Stromal cell of bone marrow (primary cell): Measurements from ENCODE around the gene EPYC.
A peak's percentile ranks its signal among the peaks of the same experiment; 100 is the strongest.

Experiments used
- DNase-seq: peaks from one replicate; pipeline ENCODE4 v3.0.0-alpha.2; 2012; ENCODE audit warnings: low read depth

Gene EPYC

DNA sequence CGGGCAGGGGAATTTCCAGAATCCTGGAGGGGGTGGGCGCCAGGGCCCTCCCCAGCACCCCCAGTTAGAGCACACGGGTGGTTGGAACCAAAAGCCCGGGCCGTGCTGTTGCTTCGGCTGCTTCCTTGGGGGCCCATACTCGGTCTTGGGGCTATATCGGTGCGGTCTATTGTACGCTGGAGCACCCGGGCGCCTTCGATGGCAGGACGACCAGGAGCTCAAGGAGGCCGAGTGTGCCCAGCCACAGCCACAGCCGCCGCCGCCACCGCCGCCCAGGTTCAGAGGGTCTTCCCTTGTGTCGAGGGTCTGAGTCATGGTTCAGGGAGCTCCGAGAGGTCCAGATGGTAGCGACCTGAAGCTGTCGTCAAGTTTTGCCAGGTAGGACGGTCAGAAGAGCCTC lies 50.3 kb downstream of the EPYC start:
- DNase-seq: no peak

DNA sequence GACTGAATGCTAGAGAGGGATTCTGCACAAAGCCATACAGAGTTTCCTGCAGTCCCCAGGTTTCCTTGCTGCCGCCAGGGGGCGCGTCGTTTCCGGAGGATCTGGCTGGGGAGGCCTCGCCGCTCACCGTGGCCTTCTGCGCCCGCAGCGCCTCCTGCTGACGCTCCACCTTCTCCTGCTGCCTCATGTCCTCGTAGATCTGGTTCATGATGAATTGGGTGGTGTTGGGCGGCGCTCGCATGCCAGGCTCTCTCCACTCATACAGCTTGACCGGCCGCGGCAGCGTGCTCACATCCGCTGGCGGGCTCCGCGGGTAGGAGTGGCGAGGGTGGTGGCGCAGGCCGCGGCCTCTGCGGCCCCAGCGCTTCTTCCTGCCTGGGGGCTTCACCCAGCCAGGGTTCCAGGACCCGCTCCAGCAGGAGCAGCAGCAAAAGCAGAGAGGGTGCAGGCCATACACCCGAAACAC lies 50.8 kb downstream of the EPYC start:
- DNase-seq: no peak

- DNase-seq: no peak
Observed at GRCh38 chr12:90951432-90952105, 53.2 kb downstream of the EPYC start.

DNA sequence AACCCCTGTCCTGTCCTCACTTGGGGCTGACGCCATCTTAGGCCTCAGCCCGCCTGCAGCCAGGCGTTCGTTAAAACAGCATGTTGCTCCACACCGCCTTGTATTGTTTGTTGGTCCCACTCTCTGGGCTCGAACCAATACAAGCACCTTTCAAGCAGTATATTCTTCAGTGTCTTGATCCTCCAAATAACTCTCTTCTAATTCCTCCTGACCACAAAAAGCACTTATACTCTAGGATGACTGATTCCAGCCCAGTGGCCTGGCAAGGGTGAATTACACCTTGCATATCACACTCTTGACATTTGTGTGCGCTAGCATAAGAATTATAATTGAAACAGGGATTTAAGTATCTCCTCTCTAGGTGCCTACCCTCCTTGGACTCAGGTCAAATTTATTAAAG lies 56.9 kb downstream of the EPYC start:
- no peak for DNase-seq

GRCh38 chr12:90945070-90945649 lies 59.6 kb downstream of the EPYC start:
- no peak for DNase-seq

DNA sequence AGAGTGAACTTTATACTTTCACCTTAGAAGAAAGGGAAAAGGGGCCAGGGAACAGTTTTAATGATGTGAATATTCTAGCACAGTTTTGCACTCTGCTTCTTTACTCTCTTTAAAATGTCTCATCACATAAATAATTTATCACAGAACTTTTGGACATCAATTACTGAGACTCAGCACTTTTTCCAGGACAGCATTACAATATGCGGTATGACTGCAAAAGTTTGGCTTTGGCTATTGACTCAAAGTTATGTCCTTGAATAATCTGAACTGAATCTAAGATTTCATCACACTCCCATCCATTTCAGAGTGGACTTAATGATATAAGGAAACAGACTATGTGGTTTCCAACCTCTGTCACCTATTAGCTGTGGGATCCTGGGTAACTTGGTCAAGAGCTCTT lies 61.5 kb downstream of the EPYC start:
- DNase-seq: no peak

DNA sequence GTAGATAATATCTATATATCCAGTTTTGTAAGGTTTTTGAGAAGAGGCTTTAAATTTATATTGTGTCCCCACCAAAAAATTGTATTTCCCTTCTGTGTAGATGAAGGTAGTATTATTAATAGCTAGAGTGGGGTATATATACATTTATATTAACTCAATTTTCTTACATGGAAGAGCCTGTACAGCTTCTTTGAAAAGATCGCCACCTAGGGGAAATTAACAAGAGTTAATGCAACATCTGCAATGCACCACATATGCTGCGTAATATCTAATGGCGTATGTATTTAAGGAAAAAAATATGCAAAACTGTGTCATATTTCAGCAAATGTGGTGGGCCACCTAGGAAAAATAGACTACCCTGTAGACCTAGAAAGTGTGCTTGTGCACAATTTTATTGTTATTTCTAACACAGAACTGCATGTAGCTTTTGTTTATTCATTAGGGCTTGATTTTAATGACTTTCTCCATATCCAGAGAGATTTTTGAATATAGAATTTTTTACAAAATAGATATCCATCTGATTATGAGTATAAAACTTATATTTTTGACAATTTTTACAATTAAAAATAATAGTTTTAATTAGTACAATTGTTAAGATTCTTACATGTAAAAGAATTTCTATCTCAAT lies 63.8 kb downstream of the EPYC start:
- DNase-seq: peak; percentile 41

DNA sequence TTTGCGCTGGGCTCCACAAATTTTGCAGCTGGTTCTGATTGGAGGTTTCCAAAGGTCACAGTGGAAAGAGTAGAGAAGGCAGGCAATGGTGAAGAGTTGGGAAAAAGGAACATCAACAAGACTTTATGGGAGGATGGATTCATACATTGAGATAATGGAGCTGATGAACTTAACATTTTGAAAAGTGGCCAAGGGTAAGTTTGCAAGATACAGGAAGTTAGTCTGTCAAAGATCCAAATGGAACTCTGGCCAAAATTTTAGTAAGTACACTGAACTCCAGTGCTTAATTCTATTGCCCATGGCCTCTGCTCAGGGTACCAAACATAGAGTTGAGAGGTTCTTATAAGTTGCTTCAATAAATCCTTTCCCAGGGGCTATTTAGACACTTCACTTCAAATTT lies 65.4 kb downstream of the EPYC start:
- DNase-seq: no peak

DNA sequence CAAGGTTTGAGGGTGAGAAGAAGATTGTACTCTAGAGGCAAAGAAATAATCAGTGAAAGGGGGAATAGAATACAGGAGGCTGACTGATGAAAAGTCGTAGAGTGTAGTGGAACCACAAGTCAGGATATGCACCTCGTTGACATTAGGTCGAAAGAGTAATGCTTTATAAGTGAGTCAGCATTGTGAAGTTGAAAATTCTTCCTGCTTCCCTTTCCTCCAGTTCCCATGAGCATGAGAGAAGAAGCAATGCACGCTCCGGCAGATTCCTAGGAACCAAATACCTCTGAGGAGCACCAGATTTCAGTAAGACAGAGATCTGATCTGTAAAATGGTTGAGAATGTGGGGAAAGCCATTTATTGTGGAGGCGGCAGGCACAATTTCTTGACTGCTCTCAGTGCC lies 66.3 kb downstream of the EPYC start:
- no peak for DNase-seq

DNA sequence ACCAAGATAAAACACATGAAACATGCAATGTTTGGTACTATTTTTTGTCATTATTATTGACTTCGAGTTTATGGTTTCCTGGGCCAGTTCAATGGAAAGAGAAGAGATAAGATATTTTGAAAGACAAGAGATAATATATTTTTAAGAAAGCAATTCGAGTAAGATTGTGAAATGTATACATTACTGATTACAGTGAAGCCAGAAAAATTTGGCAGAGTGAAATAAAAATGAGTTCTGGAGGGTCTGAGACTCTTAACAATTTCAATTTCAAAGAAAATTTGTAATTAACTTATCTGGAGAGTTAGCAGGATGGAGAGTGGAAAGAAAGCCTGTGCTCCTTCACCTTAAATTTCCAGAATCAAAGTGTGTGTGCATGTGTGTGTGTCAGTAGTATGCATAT lies 67.1 kb downstream of the EPYC start:
- DNase-seq: no peak

DNA sequence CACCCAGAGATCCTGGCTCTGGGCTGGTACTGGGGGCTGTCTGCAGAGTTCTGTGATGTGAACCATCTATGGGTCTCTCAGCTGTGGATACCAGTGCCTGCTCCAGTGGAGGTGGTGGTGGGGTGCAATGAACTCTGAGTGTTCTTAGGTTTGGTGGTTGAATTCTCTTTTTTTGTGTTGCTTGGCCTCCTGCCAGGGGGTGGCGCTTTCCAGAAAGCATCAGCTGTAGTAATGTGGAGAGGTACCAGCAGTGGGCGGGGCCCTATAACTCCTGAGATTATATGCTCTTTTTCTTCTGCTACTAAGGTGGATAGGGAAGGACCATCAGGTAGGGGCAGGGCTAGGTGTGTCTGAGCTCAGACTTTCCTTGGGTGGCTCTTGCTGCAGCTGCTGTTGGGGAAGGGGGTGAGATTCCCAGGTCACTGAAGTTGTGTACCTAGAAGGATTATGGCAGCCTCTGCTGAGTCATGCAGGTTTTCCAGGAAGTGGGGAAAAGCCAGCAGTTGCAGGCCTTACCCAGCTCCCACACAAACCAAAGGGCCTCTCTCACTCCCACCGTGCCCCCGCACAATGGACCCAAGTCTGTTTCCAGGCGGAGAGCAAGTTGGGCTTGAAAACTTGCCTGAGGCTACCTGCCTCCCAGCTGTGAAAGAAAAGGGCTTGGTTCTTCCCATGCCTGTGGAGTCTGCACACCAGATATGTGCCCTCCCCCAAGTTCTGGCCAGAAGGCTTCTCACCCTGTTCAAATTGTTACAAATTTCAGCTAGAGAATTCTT lies 68.4 kb downstream of the EPYC start:
- DNase-seq: no peak

DNA sequence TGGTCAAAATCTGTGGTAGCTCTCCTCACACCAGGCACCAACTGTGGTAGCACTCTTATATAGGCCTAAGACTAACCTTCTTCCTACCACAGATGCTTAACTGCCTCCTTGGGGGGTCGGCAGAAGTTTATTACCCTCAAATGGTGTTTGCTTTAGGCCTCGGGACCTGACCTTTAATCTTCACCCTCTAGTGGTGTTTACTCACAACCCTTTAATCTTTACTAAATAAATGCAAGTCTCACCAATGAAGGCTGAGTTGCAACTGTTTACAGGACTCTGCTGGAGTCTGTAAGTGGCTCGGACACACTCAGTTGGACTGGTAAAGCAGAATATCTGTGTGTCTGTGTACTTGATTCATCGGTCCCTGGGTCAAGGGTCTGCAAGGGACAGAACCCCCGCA lies 79.2 kb downstream of the EPYC start:
- DNase-seq: no peak

- DNase-seq: no peak
Observed at GRCh38 chr12:90924406-90924805, 80.4 kb downstream of the EPYC start.

GRCh38 chr12:90922145-90922627 lies 82.6 kb downstream of the EPYC start:
- DNase-seq: peak; percentile 69

- DNase-seq: no peak
Observed at GRCh38 chr12:90921536-90921935, 83.2 kb downstream of the EPYC start.

DNA sequence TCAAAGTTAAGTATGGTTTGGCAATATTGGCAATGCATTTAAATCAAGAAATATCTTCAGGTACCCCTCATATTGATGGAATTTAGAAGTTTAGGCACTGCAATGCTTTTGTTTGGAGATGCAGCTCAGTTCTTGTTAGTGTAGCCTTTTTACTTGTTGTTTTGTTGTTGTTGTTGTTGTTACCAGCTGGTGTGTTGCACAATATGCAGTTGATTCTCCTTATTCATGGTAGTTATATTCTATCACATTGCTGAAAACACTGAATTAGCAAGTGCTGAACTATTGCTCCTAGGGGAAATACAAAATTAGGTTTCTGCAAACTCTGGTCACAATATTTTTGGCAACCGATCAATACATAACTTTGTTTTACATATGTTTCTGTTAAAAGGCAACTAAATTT lies 84.5 kb downstream of the EPYC start:
- DNase-seq: no peak

DNA sequence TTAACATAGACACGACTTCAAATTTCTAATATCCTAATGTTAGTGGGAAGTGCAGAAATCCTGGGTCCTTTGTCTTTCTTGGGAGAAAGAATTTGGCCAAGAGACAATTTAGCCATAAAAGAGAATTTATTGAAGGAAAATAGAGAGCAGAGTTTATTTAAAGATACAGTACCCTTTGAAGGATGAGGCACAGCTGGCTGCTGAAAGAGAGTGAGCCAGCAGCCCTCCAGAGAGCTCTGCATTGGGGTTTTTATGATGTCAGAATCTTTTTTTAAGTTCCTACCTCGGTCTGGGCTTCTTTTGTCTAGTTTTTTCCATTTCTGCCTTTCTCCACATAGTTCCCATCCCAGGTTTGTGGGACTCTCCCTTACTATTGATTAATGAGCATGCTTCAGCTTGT lies 87.3 kb downstream of the EPYC start:
- DNase-seq: no peak

DNA sequence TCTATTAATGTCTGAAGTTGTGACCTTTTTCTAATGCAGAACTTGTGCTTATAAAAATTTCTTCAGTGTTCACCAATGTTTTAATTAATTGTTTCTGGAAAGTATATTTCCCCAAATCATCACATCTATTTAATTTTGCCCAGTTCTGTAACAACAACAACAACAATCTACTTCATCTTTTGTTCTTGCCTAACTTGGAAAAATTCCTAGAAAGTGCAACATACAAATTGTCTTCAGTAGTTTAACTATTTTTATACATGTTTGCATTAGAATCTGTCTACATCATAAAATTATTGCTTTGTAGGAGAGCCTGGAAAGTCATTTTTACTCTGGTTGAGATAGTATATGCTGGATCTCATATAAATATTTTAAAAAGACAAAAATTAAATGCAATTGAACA lies 88.3 kb downstream of the EPYC start:
- no peak for DNase-seq

- DNase-seq: no peak
Observed at GRCh38 chr12:90915353-90915752, 89.4 kb downstream of the EPYC start.
